ENCODE results near the gene THSD7B.

DNA sequence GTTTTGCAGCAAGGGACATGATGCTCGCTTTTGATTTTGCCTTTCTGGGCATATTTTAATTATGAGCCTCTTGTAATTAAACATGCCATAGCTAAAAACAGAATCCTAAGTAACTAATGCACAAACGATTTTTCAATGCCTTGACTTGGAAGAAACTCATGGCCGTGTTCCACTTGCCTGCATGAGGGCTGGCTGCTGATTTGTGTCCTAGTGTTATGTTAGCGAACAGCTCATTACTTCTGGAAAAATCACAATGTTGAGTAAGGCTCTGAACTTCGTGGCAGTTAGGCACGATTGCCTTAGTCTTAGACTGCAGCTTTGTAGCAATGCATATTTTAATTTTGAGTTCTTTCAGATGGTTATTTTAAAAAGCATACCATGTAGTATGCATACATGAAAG, 4.5 kb downstream of the THSD7B start:
- TF ChIP-seq, protein P1, sequence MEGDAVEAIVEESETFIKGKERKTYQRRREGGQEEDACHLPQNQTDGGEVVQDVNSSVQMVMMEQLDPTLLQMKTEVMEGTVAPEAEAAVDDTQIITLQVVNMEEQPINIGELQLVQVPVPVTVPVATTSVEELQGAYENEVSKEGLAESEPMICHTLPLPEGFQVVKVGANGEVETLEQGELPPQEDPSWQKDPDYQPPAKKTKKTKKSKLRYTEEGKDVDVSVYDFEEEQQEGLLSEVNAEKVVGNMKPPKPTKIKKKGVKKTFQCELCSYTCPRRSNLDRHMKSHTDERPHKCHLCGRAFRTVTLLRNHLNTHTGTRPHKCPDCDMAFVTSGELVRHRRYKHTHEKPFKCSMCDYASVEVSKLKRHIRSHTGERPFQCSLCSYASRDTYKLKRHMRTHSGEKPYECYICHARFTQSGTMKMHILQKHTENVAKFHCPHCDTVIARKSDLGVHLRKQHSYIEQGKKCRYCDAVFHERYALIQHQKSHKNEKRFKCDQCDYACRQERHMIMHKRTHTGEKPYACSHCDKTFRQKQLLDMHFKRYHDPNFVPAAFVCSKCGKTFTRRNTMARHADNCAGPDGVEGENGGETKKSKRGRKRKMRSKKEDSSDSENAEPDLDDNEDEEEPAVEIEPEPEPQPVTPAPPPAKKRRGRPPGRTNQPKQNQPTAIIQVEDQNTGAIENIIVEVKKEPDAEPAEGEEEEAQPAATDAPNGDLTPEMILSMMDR (IDR thresholded peaks at IDR 0.05) = no peak
- TF ChIP-seq POLR2A (IDR thresholded peaks at IDR 0.05) = no peak

Measured in Peyer's patch (tissue), 4 donors.